ENCODE data around the gene C11orf98.

GRCh38 chr11:62645671-62645945, 19.4 kb downstream of the C11orf98 start:
- no peak for TF ChIP-seq CTCF (conservative IDR thresholded peaks at IDR 0.05 in 1 of 2, IDR thresholded peaks at IDR 0.05 in 1 of 2; ENCODE audit: low read depth in 1 of 2, low read length in 2 of 2)
- TF ChIP-seq EZH2 (IDR thresholded peaks at IDR 0.05; ENCODE audit: low read length, missing control alignments) = no peak
